Jurkat, Clone E6-1 (cell line): Measurements from ENCODE around the gene PEX26.
"Not testable (repeated sequence)": the region's sequence is repeated elsewhere in the genome, so short reads cannot be mapped to it uniquely, and the experiment has no call there.

Experiments
- DNase-seq: peaks from one replicate; pipeline ENCODE4 v3.0.0-alpha.2; 2011; ENCODE audit warnings: low read depth, low spot score
- H3K4me3 ChIP-seq: 2 replicates; pipeline ENCODE4 v1.5.1; 2011; ENCODE audit warnings: mild to moderate bottlenecking, low read length, control low read depth, moderate library complexity

The PEX26 gene

GRCh38 chr22:18068381-18068988, 9.3 kb upstream of the PEX26 start:
- no peak for DNase-seq
- no peak overlapping the region for H3K4me3 ChIP-seq

- H3K4me3 ChIP-seq, result no peak overlapping the region
- no peak for DNase-seq
Observed at GRCh38 chr22:18069041-18069440, 8.7 kb upstream of the PEX26 start.

GRCh38 chr22:18070041-18070440, 7.7 kb upstream of the PEX26 start:
- DNase-seq, result no peak
- no peak overlapping the region for H3K4me3 ChIP-seq

GRCh38 chr22:18070556-18071306, 7.1 kb upstream of the PEX26 start:
- no peak overlapping the region for H3K4me3 ChIP-seq

GRCh38 chr22:18071307-18071967, 6.4 kb upstream of the PEX26 start:
- DNase-seq, H3K4me3 ChIP-seq: not testable (repeated sequence)

More at GRCh38 chr22:18070556-18071306, 7.1 kb upstream of the PEX26 start:
- DNase-seq, result no peak

DNA sequence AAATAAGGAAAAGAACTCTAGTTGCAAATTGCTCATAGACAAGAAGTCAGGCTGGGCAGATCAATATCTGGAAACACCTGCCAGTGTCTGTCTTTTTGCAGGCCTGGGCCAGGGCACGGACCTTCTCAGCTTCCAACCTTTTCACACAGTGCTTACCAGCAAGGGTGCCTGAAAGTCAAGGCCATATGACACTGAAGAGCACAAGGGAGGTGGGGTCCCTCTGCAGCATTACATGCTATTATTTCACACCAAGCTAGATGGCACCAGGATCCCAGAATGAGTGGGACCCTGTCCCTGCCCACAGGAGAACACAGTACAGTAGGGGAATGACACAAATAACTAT, 5.9 kb upstream of the PEX26 start:
- H3K4me3 ChIP-seq, result no peak overlapping the region
- no peak for DNase-seq

- no peak overlapping the region for H3K4me3 ChIP-seq
Observed at GRCh38 chr22:18073467-18073866, 4.3 kb upstream of the PEX26 start.

GRCh38 chr22:18073927-18074326, 3.9 kb upstream of the PEX26 start:
- H3K4me3 ChIP-seq, DNase-seq: not testable (repeated sequence)

More at GRCh38 chr22:18073467-18073866, 4.3 kb upstream of the PEX26 start:
- no peak for DNase-seq

GRCh38 chr22:18075101-18075719, 2.6 kb upstream of the PEX26 start:
- H3K4me3 ChIP-seq, result no peak overlapping the region
- no peak for DNase-seq

- peak; percentile 68 for DNase-seq
- no peak overlapping the region for H3K4me3 ChIP-seq
Observed at GRCh38 chr22:18075720-18076497, 1.9 kb upstream of the PEX26 start.

- DNase-seq, result no peak
- H3K4me3 ChIP-seq, result peak overlapping the region; percentile 98
Observed at GRCh38 chr22:18077087-18077638, 627 bp upstream of the PEX26 start.

- peak; percentile 19 for DNase-seq
- peak overlapping the region; percentile 98 for H3K4me3 ChIP-seq
Observed at GRCh38 chr22:18078329-18079041, 695 bp downstream of the PEX26 start.

DNA sequence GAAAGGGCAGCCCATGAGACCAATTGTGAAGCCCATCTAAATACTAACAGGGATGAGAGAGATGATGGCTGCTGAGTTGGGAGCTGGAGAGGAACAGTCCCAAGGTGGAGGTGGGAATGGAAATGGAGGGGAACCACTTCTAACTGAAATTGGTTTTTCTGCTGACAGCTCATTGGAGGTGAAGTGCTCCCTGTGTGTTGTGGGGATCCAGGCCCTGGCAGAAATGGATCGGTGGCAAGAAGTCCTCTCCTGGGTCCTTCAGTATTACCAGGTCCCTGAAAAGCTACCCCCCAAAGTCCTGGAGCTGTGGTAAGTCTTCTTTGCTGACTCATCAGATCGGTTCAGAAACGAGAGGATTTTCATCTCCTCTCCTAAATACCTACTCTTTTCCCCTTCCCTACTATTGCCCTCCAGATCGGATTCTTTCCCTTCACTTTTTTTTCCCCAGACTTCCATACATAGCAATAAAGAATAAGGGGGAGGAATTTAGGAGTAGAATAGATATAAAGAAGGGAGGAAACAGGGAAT, 2.0 kb downstream of the PEX26 start:
- H3K4me3 ChIP-seq, result no peak overlapping the region

DNA sequence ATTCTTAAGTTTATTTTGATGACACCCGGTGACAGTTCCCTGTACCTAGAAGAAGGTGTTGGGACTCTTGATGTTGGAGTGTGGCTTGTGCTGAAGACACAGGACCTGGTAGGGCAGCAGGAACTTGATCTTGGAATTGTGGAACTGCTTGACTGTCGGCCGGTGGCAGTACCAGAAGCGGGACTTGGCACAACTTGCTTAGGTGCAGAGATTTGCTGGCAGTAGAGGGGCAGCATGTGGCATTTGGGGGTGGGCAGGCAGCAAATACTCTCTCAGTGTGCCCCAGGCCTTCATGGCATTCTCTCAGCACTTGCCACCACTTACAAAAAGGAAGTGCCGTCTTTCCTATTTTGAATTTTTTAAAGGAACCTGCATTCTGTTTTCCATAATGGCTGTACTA, 3.6 kb downstream of the PEX26 start:
- no peak overlapping the region for H3K4me3 ChIP-seq
- DNase-seq, result no peak

More for the DNA sequence above, 2.0 kb downstream of the PEX26 start:
- DNase-seq, result no peak

GRCh38 chr22:18082467-18082866, 4.7 kb downstream of the PEX26 start:
- DNase-seq, result no peak
- H3K4me3 ChIP-seq, result no peak overlapping the region

GRCh38 chr22:18083406-18083805, 5.6 kb downstream of the PEX26 start:
- no peak for DNase-seq
- no peak overlapping the region for H3K4me3 ChIP-seq

GRCh38 chr22:18085188-18085587, 7.4 kb downstream of the PEX26 start:
- H3K4me3 ChIP-seq, result no peak overlapping the region
- DNase-seq, result no peak

DNA sequence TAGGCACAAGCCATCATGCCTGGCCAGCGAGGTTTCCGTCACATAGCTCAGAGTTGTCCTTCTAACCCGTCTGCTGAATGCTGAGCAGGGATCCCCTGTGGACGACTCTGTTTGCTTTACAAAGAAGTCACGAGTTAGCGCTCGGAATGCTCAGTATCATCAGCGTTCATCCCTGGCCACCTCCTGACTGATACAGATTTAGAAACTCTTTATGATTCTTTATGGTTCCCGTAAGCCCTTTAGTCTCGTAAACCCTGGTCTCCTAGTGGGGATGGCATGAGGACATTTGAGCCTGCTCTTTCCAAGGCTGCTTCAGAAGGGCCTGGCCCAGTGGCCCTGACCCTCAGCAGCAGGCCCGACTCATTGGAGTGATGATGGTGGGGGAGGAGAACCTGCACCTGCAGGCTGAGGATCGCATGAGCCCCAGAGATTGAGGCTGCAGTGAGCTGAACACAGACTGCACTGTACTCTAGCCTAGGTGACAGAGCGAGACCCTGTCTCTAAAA, 9.6 kb downstream of the PEX26 start:
- H3K4me3 ChIP-seq, result no peak overlapping the region

More for the DNA sequence above, 9.6 kb downstream of the PEX26 start:
- no peak for DNase-seq
